Measurements from ENCODE around the gene NPFFR1. TPM values are rescaled to one million over a fixed set of nuclear protein-coding genes. Genes with fewer than 3 reads are reported as not detected.
A peak's percentile ranks its signal among the peaks of the same experiment; 100 is the strongest.

NPFFR1 gene
- total RNA-seq, 1 experiment from 2014 or later: not detected

DNA sequence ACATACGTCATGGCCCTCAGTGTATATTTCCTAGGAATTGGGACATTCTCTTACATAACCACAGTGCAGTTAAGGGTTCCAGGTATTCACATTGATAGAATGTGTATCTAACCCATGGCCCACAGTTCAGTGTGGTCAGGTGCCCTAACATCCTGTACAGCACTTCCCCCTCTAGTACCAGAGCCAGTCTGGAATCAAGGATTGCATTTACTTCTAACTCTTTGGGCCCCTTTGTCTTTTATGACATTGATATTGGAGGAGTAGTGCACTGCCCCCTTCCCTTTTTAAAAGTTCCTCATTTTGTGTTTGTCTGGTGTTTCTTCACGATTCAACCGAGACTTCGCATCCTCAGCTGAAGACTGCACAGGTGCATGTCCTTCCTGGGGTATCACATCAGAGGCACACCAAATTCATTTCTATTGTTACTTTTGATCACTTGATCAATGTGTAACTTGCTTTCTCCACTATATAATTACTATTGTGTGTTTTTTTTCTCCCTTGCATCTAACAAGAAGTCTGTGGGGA is 22.4 kb upstream of the NPFFR1 start:
- Mint-ChIP-seq H3K9me3 (ENCODE audit: unreplicated experiment) (no peaks in the 10 kb centered on the region), H3K27ac (ENCODE audit: low read depth, unreplicated experiment) (no peak overlapping the region), H3K27me3 (ENCODE audit: insufficient read depth, unreplicated experiment) (no peaks in the 10 kb centered on the region), H3K4me1 (ENCODE audit: insufficient read depth, unreplicated experiment) (peaks cover 6% of the 10 kb centered on the region), H3K4me3 (ENCODE audit: unreplicated experiment) (no peak overlapping the region), H3K36me3 (ENCODE audit: insufficient read depth, unreplicated experiment) (no peaks in the 10 kb centered on the region)
- TF ChIP-seq, protein P1, sequence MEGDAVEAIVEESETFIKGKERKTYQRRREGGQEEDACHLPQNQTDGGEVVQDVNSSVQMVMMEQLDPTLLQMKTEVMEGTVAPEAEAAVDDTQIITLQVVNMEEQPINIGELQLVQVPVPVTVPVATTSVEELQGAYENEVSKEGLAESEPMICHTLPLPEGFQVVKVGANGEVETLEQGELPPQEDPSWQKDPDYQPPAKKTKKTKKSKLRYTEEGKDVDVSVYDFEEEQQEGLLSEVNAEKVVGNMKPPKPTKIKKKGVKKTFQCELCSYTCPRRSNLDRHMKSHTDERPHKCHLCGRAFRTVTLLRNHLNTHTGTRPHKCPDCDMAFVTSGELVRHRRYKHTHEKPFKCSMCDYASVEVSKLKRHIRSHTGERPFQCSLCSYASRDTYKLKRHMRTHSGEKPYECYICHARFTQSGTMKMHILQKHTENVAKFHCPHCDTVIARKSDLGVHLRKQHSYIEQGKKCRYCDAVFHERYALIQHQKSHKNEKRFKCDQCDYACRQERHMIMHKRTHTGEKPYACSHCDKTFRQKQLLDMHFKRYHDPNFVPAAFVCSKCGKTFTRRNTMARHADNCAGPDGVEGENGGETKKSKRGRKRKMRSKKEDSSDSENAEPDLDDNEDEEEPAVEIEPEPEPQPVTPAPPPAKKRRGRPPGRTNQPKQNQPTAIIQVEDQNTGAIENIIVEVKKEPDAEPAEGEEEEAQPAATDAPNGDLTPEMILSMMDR (IDR thresholded peaks at IDR 0.05; ENCODE audit: unreplicated experiment): no peak
- intact Hi-C loops (cut with micrococcal nuclease): no loop called here
- no peak for DNase-seq (ENCODE audit: unreplicated experiment)
- no TSS peak for BruUV-seq (replicated peaks)
- ChIA-PET CTCF (no interaction called here), POLR2A (no interaction called here)

DNA sequence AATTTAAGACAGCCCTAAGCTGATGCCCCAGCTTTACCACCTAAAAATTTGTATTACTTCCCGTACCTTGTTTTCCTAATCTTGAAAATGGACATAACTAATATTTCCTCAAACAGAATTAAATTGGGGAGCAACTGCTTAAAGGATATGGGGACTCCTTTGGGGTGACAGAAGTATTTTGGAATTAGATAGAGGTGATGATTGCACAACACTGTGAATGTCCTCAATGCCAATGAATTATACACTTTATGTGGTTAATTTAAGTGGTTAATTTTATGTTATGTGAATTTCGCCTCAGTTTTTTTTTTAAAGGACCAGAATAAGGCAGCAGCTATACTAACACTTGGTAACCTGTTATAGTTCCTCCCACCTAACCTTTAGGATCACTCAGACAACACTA is 19.9 kb upstream of the NPFFR1 start:
- BruUV-seq (replicated peaks): no TSS peak
- DNase-seq (ENCODE audit: unreplicated experiment): no peak
- H3K27ac Mint-ChIP-seq (ENCODE audit: low read depth, unreplicated experiment): no peak overlapping the region
- peaks cover 6% of the 10 kb centered on the region for H3K4me1 Mint-ChIP-seq (ENCODE audit: insufficient read depth, unreplicated experiment)
- H3K36me3 Mint-ChIP-seq (ENCODE audit: insufficient read depth, unreplicated experiment): no peaks in the 10 kb centered on the region
- ChIA-PET CTCF (interaction anchor here (0.6 to 1.1 kb wide), 4 partner anchors 15 to 221 kb away, joined by 3 to 5 read pairs (median 3); no protein-coding TSS in a partner anchor), POLR2A (interaction anchor here (1.0 to 1.7 kb wide), 6 partner anchors 9 to 101 kb away, joined by 3 to 6 read pairs (median 3); no protein-coding TSS in a partner anchor)
- TF ChIP-seq, protein P1 (IDR thresholded peaks at IDR 0.05; ENCODE audit: unreplicated experiment): no peak
- H3K4me3 Mint-ChIP-seq (ENCODE audit: unreplicated experiment): no peak overlapping the region
- no peaks in the 10 kb centered on the region for H3K9me3 Mint-ChIP-seq (ENCODE audit: unreplicated experiment)
- no peaks in the 10 kb centered on the region for H3K27me3 Mint-ChIP-seq (ENCODE audit: insufficient read depth, unreplicated experiment)
- intact Hi-C loops (cut with micrococcal nuclease): no loop called here

DNA sequence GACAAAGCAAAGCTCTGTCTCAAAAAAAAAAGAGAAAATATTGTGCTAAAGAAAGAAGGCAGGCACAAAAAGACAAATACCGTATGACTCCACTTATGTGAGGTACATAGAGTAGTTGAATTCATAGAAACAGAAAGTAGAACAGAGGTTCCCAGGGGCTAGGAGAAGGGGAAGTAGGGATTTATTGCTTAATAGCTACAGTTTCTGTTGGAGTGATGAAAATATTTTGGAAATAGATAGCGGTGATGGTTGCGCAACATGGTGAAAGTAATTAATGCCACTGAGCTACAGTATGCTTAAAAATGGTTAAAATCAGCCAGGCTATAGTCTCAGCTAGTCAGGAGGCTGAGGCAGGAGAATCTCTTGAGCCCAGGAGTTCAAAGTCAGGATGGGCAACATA is 18.5 kb upstream of the NPFFR1 start:
- Mint-ChIP-seq H3K36me3 (ENCODE audit: insufficient read depth, unreplicated experiment) (no peaks in the 10 kb centered on the region), H3K9me3 (ENCODE audit: unreplicated experiment) (no peaks in the 10 kb centered on the region), H3K4me1 (ENCODE audit: insufficient read depth, unreplicated experiment) (peaks cover 6% of the 10 kb centered on the region), H3K4me3 (ENCODE audit: unreplicated experiment) (no peak overlapping the region), H3K27ac (ENCODE audit: low read depth, unreplicated experiment) (no peak overlapping the region), H3K27me3 (ENCODE audit: insufficient read depth, unreplicated experiment) (no peaks in the 10 kb centered on the region)
- intact Hi-C loops (cut with micrococcal nuclease): no loop called here
- CTCF ChIA-PET: interaction anchor here (0.7 to 1.3 kb wide), 3 partner anchors 62 to 1096 kb away, joined by 3 to 5 read pairs (median 4); no protein-coding TSS in a partner anchor
- TF ChIP-seq, protein P1 (IDR thresholded peaks at IDR 0.05; ENCODE audit: unreplicated experiment): no peak
- POLR2A ChIA-PET: interaction anchor here (0.7 to 1.7 kb wide), 6 partner anchors 11 to 220 kb away, joined by 3 to 6 read pairs (median 3); partner anchors contain the start of gene PPA1
- BruUV-seq (replicated peaks): no TSS peak
- DNase-seq (ENCODE audit: unreplicated experiment): peak; percentile 52

DNA sequence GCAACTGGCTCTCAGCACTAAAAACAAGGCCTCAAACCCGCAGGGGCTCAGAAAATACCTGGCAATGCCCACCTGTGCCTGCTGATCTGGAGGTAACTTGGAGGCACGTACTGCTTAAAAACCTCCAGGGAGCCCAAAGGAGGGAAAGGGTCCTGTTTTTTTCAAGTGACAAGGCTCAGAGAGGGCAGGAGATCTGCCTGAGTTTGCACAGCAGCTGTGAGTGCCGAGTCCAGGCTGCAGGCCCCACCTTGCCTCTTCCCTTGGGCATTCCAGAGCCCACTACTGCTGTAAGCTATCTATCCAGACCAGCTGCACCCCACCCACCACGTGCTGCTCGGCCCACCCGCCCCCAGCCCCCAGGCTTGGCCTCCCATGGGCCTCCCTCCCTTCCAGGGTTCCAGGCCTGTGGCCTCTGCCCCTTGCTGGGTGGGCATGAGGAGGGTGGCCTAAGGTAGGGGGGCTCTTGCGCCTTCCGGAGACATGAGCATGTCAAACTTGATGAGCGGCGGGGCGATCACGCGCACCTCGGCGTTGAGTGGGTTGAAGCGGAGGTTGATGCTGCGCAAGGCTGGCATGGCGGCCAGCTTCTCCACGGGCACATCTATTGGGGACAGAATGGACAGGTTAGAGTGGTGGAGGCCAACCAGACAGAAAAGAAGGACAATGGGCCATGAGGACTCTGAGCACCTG is 17.2 kb upstream of the NPFFR1 start:
- TF ChIP-seq, protein P1 (IDR thresholded peaks at IDR 0.05; ENCODE audit: unreplicated experiment): no peak
- CTCF ChIA-PET: interaction anchor here (0.5 kb wide), 1 partner anchor 11 kb away, joined by 3 read pairs; no protein-coding TSS in a partner anchor
- H3K27ac Mint-ChIP-seq (ENCODE audit: low read depth, unreplicated experiment): no peak overlapping the region
- DNase-seq (ENCODE audit: unreplicated experiment): no peak
- POLR2A ChIA-PET: interaction anchor here (0.6 kb wide), 1 partner anchor 137 kb away, joined by 3 read pairs; no protein-coding TSS in a partner anchor
- no peaks in the 10 kb centered on the region for H3K36me3 Mint-ChIP-seq (ENCODE audit: insufficient read depth, unreplicated experiment)
- no peaks in the 10 kb centered on the region for H3K9me3 Mint-ChIP-seq (ENCODE audit: unreplicated experiment)
- peaks cover 17% of the 10 kb centered on the region for H3K4me1 Mint-ChIP-seq (ENCODE audit: insufficient read depth, unreplicated experiment)
- no peak overlapping the region for H3K4me3 Mint-ChIP-seq (ENCODE audit: unreplicated experiment)
- intact Hi-C loops (cut with micrococcal nuclease): no loop called here
- H3K27me3 Mint-ChIP-seq (ENCODE audit: insufficient read depth, unreplicated experiment): no peaks in the 10 kb centered on the region
- no TSS peak for BruUV-seq (replicated peaks)

Measured in MCF 10A (cell line).